Measurements from ENCODE around the gene NDRG3.
A peak's percentile ranks its signal among the peaks of the same experiment; 100 is the strongest.

NDRG3 gene

DNA sequence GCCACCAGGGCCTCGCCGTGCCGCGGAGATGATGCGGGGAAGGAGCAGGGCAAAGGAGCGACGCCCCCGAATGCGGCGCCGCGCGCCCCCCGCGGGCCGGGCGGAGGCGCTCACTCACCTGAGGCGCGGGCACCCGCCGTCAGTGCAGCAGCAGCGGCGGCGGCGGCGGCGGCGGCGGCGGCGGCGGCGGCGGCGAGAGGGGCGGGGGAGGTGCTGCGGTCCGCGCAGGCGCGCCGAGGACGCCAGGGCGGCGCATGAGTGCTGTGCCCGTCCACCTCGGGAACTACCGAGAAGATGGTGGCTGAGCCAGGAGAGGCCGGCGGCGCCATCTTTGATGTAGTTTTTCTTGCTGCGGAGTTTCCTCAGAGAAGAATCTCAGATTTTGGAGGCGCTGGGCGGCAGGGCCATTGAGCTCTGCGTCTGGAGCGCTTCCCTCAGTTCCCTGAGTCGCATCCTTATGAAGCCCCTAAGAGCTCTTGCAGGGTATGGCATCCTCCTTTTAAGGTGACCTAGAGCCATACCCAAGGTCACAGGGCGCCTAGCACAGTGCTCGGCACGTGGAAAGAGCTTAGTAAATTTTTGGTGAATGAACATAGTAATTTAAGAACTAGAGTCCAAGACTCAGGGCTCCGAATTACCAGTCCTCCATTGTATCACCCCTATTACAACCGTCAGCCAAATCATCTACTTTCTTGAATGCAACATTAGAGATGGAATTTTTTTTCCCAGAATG, at the start of gene NDRG3:
TSS of gene NDRG3 (minus strand) at position 164 of the 733 bp plus-strand sequence. CDS start 24,355 bp downstream, outside the sequence.
- DNase-seq (ENCODE audit: low read depth in 1 of 2, low spot score in 1 of 2), result peak; percentile 75 to 89

- DNase-seq (ENCODE audit: low read depth in 1 of 2, low spot score in 1 of 2), result no peak
Measured at GRCh38 chr20:36794116-36794474, 48.2 kb upstream of the NDRG3 start.

DNA sequence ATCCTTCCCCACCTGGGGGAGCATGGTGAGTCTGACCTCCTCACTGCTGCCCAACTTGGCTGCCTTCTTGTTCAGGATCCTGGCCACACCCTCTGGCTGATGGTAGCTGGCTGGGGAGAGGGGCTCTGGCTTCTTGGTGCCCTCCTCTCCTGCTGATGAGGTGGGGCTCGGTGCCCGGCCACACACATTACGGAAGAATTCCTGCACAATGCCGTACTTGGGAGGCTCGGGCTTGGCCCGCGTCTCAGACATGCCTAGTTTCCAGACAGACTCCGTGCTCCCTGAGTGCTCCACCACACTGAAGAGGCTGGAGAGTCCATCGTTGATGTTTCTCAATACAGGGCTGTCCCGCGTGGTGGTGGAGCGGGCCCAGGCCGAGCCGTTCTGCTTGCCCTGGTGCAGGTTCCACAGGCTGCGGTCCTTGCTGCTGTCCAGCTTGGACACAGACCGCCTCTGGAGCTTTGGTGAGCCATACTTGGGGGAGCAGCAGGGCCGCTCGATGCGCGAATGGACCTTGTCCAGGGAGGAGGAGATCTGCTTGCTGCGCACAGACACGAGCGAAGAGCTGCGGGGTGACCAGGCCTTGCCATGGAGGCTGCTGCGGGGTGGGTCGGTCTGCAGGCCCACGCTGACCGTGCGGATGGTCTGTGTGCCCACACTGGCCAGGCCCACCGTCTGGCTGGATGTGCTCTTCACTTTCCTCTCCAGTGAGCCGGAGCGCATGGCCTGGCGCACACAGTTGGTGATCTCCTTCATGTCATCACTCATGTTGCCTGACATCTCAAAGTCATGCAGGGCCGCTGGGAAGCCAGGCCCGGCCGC, 47.6 kb upstream of the NDRG3 start:
- no peak for DNase-seq (ENCODE audit: low read depth in 1 of 2, low spot score in 1 of 2)

DNA sequence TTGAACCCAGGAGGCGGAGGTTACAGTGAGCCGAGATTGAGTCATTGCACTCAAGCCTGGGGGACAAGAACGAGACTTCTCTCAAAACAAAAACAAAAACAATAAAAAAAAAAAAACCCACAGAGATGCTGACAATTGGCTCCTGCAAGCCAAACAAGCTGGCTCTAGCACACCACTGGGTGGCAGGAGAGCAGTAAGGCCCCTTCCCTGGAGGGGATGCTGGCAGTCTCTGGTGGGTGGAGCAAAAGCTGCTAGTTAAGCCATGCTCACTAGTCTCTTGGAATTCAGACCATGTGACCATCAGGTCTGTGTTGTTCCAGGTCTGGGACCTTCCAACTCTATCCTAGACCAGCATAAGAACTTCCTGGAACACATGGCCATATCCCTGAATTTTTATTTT, 46.5 kb upstream of the NDRG3 start:
- no peak for DNase-seq (ENCODE audit: low read depth in 1 of 2, low spot score in 1 of 2)

DNA sequence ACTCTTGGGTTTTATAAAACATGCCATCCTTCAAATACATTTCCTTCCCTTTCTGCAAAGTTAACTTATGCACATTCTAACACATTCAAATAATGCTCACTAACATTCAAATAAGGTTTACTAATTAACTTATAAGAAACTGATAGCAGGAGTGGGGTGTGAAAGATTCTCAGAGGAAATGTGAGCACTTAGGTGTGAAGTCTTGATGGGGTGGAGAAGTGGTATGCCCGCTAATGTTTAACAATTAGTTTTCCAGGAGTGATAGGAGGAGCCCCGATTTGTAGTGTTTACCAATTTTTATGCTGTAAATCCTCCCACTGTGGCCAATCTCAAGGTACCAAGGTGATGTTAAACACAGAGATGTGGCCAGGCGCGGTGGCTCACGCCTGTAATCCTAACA, 46.0 kb upstream of the NDRG3 start:
- DNase-seq (ENCODE audit: low read depth in 1 of 2, low spot score in 1 of 2), result no peak

DNA sequence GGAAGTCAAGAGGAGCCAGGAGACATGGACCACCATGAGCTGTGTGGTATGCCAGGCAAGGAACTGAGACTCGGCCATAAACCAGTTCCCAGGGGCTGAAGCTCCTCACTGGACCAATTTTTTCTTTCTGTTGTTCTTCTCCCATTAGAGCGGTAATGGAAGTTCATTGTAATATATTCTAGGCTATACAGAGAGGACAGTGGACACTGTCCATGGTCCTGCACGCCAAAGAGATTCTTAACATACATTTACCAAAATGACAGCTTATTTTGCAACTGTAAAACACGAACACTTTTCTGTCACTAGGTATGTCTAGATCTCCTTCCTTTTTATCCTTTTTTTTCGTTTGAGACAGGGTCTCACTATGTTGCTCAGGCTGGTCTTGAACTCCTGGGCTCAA, 40.8 kb upstream of the NDRG3 start:
- DNase-seq (ENCODE audit: low read depth in 1 of 2, low spot score in 1 of 2), result no peak

DNA sequence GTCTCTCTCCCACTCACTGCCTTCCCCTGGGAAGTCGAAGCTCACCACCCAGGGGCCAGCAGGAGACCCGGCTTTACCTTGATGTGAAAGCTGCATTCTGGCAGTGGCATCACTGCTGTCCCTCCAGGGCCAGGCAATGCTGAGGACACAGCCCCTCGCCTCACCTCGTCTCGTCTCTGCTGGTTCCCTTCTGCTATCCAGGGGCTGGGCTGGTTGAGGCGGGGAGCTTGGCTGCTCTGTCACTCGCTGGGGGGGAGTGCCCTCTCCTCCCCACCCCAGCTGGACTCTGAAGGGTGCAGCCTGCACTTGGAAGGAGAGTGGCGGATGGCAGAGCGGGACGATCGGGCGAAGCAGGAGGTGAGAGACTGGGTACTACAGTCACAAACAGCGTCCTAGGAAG, 40.4 kb upstream of the NDRG3 start:
- no peak for DNase-seq (ENCODE audit: low read depth in 1 of 2, low spot score in 1 of 2)

GRCh38 chr20:36785308-36785707, 39.4 kb upstream of the NDRG3 start:
- DNase-seq (ENCODE audit: low read depth in 1 of 2, low spot score in 1 of 2), result no peak

DNA sequence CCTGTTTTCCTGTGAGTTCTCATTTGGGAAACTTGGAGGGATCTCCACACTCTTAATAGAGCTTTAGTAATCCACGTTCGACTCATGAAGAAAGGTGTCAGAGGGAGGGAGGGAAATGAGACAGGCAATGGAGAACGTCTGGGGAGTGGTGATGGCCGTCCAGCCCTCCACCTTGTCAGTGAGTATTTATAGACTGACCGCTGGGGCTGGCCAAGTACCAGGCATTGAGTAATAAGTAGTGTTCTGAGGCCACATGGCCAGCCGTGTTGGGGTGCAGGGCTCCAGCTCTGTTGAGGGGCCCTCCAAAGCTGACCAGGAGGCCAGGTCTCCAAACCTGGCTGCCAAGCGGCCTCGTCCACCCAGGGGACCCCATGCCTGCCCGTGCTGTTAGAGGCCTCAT, 39.0 kb upstream of the NDRG3 start:
- DNase-seq (ENCODE audit: low read depth in 1 of 2, low spot score in 1 of 2), result no peak

DNA sequence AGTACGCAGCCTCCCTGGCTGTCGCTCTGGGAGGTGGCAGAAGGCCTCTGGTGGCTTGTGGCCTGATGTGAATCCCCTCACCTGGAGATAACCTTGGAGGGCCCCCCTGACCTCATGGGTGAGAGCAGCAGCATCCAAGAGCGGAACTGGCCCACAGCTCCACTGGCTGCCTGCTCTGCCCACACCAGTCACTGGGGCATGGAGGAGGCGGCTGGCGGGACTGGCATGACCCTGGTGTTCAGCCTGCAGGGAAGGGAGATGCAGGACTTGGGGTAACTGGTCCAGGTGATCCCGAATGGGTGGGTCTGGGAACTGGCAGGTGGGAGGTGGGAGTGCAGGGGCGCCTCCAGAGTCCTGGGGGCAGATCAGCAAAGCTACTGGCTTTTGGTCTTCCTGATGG, 38.2 kb upstream of the NDRG3 start:
- no peak for DNase-seq (ENCODE audit: low read depth in 1 of 2, low spot score in 1 of 2)

DNA sequence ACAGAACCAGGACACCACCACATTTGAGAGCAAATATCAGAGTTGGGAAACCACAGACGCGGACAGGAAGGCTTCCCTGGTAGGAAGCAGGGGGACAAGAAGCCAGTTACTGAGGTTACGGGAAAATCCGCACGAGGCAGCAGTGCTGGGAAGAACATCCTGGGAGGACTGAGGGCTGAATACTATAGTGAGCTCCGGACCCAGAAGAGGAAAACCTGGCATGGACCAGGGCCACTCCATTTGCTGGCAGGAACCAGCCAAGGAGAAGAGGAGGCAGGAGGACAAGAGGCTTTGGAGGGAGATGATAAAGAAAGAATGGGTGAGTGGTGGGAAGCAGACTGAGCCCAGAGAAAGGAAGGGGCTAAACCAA, 33.8 kb upstream of the NDRG3 start:
- DNase-seq (ENCODE audit: low read depth in 1 of 2, low spot score in 1 of 2), result no peak

DNA sequence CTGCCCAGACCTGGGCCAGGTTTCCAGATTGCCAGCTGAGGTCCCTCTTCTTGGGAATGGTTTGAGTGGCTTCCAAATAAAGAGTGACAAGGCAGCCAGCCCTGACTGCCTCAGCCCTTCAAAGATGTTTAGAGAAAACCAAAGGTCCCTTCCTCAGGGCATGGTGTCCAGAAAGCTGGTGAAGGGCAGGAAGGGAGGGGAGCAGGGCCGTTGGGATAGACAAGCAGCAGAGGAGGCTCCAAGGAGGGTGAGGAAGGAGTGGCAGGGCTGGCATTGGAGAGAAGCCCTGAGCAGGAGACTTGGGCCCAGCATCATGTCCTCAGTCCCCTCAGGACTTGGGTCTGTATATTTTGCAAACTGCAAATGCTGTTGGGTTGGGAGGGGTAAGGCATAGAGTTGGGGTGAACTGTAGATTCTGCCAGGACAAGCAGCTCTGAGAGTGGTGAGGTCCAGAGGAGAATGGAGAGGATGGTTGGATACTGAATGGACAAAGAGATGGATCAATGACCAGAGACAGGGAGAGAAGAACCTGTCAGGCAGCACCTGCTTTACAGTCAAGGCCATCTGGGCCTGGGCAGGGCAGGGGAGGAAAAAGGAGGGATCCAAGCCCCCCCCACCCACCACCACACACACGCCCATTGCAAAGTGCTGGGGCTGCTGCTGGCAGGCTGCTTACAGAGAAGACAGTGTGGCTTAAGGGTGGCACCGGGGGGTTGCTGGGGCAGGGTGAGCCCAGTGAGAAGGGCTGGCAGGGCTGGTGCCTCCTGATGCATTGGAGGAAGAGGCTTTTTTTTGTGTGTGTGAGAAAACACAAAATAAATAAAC, 33.2 kb upstream of the NDRG3 start:
- DNase-seq (ENCODE audit: low read depth in 1 of 2, low spot score in 1 of 2), result no peak

GRCh38 chr20:36777576-36777975, 31.7 kb upstream of the NDRG3 start:
- no peak for DNase-seq (ENCODE audit: low read depth in 1 of 2, low spot score in 1 of 2)

- DNase-seq (ENCODE audit: low read depth in 1 of 2, low spot score in 1 of 2), result no peak
Measured at GRCh38 chr20:36777167-36777566, 31.3 kb upstream of the NDRG3 start.

DNA sequence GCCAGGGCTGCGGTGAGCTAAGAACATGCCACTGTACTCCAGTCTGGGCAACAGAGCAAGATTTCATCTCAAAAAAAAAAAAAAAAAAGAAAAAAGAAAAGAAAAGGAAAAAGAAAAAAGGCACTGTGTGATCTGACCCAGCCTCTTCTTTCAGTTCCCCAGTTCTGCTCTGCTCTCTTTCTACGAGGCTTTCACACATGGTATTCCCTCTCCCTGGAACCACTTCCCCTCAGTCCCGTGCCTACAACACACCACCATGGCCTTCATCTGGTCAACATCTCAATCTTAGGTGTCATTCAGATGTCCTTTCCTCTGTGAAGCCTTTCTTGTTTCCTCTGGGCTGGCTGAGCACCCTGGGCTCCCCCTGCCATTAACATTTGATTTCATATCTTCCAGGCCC, 29.9 kb upstream of the NDRG3 start:
- DNase-seq (ENCODE audit: low read depth in 1 of 2, low spot score in 1 of 2), result no peak

- no peak for DNase-seq (ENCODE audit: low read depth in 1 of 2, low spot score in 1 of 2)
Measured at GRCh38 chr20:36775196-36775595, 29.3 kb upstream of the NDRG3 start.

DNA sequence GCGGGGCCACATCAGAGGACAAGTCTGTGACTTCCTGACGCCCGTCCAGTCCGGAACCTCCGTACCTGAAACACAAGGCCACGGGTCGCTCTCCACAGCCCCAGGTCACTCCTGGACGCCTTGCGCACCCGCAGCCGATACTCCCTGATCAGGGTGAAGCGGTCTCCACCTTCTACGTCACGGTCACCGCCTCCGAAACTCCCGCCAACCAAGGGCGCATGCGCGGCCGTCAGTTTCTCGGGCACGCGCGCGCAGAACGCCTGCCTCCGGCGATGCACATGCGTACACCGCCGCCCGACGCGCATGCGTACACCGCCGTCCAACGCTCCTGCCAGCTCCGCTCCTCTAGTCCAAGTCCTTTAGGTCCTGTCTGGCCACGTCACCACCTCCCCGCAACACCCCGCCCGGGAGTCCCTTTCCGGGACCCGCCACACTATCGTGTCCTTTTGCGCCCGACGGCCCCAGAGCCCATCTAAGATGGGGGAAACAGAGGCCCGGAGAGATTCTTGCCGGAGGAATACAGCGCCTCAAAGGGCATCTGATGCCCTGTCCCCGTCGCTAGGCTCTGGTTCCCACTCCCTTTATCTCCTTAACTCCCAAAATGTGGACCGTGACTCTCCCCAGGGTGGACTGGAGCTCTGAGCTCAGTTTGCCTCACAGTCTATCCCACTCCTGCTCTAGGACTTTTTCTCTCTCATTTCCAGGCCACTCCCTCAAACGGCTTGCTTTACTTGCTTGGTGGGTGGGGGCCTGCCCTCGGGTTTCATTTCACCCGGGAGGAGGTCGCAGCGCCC, 27.9 kb upstream of the NDRG3 start, which contains the start of gene DSN1:
TSS of gene DSN1 (minus strand) at position 167 of the 794 bp plus-strand sequence. CDS start 2,305 bp downstream, outside the sequence.
- peak; percentile 97 to 98 for DNase-seq (ENCODE audit: low read depth in 1 of 2, low spot score in 1 of 2)

- peak in 1 of 2 donors; percentile 4 for DNase-seq (ENCODE audit: low read depth in 1 of 2, low spot score in 1 of 2)
Measured at GRCh38 chr20:36773107-36773596, 27.3 kb upstream of the NDRG3 start.

DNA sequence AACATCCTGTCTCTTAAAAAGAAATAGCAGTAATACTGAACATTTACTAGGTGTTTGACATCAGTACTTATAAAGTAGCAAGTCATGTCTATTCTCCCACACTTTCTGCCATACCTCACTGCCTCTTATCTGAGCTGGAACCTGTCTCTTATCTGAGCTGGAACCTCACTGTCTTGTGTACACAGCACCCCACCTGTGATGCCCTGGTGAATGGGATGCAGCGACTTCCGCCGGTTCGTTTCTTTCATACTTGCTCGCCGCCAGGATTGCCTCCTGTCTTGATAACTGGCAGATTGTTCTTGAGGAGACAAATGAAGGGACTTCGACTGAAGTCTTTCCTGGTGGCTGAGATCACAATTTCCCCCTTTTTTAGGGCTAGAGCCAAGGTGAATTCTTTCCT, 24.8 kb upstream of the NDRG3 start:
- no peak for DNase-seq (ENCODE audit: low read depth in 1 of 2, low spot score in 1 of 2)

GRCh38 chr20:36768768-36769430, 23.0 kb upstream of the NDRG3 start:
- DNase-seq (ENCODE audit: low read depth in 1 of 2, low spot score in 1 of 2), result no peak

Measured in activated CD4-positive, alpha-beta T cell treated with anti-CD3 and anti-CD28 coated beads, Interleukin-2, amount 50 U/mL, for 24 hours (primary cell).